Vagina (tissue), 2 donors: ENCODE measurements around the gene MAGEC3.

Source experiments
- CTCF ChIP-seq, 3 experiments: fragments of 450-650 bp in 2 of 3; fragments of 200-600 bp in 1 of 3; sonication (generic) in 1 of 3; IDR thresholded peaks; one replicate each; pipeline ENCODE4 v1.5.1; 2017 to 2019; ENCODE audit warnings: antibody characterized with exemption in 3 of 3, mild to moderate bottlenecking in 2 of 3, moderate library complexity in 2 of 3
- POLR2A ChIP-seq, 2 donors: fragments of 450-650 bp; IDR thresholded peaks; one replicate each; pipeline ENCODE4 v1.6.1; 2017; ENCODE audit warnings: antibody characterized with exemption in 2 of 2, mild to moderate bottlenecking in 2 of 2, moderate library complexity in 2 of 2

DNA sequence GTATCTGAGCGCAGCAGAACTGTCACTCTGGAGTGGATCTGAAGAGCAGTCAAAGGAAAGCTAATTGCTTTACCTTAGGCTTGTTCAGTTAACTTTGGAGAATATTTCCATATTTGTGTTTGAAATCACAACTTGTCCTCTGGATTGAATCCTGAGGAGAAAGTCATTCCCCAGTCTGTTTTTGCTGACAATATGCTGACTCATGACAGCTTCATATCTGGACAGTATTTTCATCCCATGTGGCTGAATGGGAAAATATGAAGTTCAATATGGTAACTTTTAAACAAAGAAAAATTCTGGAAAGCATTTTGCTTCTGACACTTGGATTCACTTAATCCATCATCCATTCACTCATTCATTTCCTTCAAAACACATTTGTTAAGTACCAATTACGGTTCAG lies 46.3 kb upstream of the MAGEC3 start:
- TF ChIP-seq CTCF (IDR thresholded peaks at IDR 0.05) (no peak), POLR2A (IDR thresholded peaks at IDR 0.05) (no peak)
